Sigmoid colon (tissue), 7 donors: ENCODE results near the gene CR2. TPM values are rescaled to one million over a fixed set of nuclear protein-coding genes. Genes with fewer than 3 reads are reported as not detected.
"Not testable (repeated sequence)": the region's sequence is repeated elsewhere in the genome, so short reads cannot be mapped to it uniquely, and the experiment has no call there.

Experiments
- DNase-seq: peaks from one replicate; pipeline ENCODE4 v3.0.0-alpha.2; 2019
- H3K27ac ChIP-seq, 4 donors: fragments of 200-600 bp; sonication (generic); one replicate each; pipeline ENCODE4 v1.5.1; 2016 to 2019; ENCODE audit warnings: mild to moderate bottlenecking in 1 of 4
- H3K27me3 ChIP-seq, 3 donors: fragments of 200-600 bp; sonication (generic); one replicate each; pipeline ENCODE4 v1.5.1; 2019; ENCODE audit warnings: mild to moderate bottlenecking in 1 of 3
- H3K36me3 ChIP-seq, 4 donors: fragments of 200-600 bp; sonication (generic); one replicate each; pipeline ENCODE4 v1.5.1; 2016 to 2019
- H3K4me1 ChIP-seq, 4 donors: fragments of 200-600 bp; sonication (generic); one replicate each; pipeline ENCODE4 v1.5.1; 2017 to 2019
- H3K4me3 ChIP-seq, 4 donors: fragments of 200-600 bp; sonication (generic); one replicate each; pipeline ENCODE4 v1.5.1; 2017 to 2019; ENCODE audit warnings: mild to moderate bottlenecking in 2 of 4, moderate library complexity in 1 of 4
- H3K9me3 ChIP-seq, 4 donors: fragments of 200-600 bp in 3 of 4; sonication (generic) in 3 of 4; one replicate each; pipeline versions ENCODE4 v1.5.1 to v1.6.1; 2013 to 2019
- EP300 ChIP-seq, 4 donors: sonication (generic); formaldehyde crosslinking; IDR thresholded peaks; one replicate each; pipeline ENCODE4 v1.6.1; 2017; ENCODE audit warnings: antibody characterized with exemption in 4 of 4
- POLR2A ChIP-seq, 2 donors: fragments of 450-650 bp; IDR thresholded peaks; one replicate each; pipeline ENCODE4 v1.6.1; 2016; ENCODE audit warnings: antibody characterized with exemption in 2 of 2, mild to moderate bottlenecking in 2 of 2, moderate library complexity in 2 of 2
- POLR2AphosphoS5 ChIP-seq, 4 donors: sonication (generic); formaldehyde crosslinking; IDR thresholded peaks; one replicate each; pipeline ENCODE4 v1.6.1; 2017; ENCODE audit warnings: antibody characterized with exemption in 4 of 4
- WGBS, 2 donors: extraction: QIAGEN DNeasy Blood & Tissue Kit; methylation state at CpG; one replicate each; pipeline ENCODE4 v1.1.7; 2013; 5-methylcytosine and 5-hydroxymethylcytosine counted together
- intact Hi-C: fragments of 100-400 bp; cut with DNase I; formaldehyde crosslinking; loops from one replicate; pipeline ENCODE4 v1.15.1; 2023
- polyA plus RNA-seq, 3 donors: library from polyadenylated mRNA; stranded (reverse); fragments of 200-250 nt; gene quantifications; one replicate each; pipeline ENCODE4 v1.2.3, GENCODE V29; 2013
- total RNA-seq, 4 donors: library from RNA; depleted of rRNA; stranded (reverse); fragments of >200 nt; gene quantifications; one replicate each; pipeline ENCODE4 v1.1.0, GENCODE V29; 2016
- TF ChIP-seq, protein P1 (sequence below), 4 experiments: fragments of 450-650 bp in 3 of 4; fragments of 200-600 bp in 1 of 4; IDR thresholded peaks; one replicate each; pipeline ENCODE4 v1.5.1; 2016 to 2019; ENCODE audit warnings: antibody characterized with exemption in 4 of 4, mild to moderate bottlenecking in 3 of 4, moderate library complexity in 2 of 4
- donor health status: healthy with polysubstance abuse.
- donor health status: Bipolar disorder and iron deficiency.
- donor health status: healthy.

CR2 gene
- total and polyA plus RNA-seq, 7 donors: 0.23 to 50.7 (median 0.60) TPM; not detected in 4

DNA sequence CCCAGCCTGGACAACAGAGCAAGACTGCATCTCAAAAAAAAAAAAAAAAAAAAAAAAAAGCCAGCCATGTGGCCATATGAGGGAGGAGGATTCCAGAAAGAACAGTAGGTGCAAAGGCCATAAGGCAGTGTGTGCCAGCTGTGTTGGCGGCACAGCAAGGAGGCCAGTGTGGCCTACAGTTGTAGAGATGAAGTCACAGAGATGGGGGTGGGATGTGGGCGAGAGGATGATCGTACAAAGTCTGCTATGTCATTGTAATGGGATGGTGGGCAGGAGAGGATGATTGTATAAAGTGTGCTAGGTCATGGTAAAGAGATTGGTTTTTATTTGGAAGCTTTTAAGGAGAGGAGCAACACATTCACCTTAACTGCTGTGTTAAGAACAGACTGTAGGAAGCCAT lies 32.1 kb downstream of the CR2 start:
- Histone ChIP-seq H3K27ac (no peak overlapping the region), H3K4me3 (no peak overlapping the region), H3K36me3 (no peaks in the 10 kb centered on the region), H3K27me3 (no peaks in the 10 kb centered on the region), H3K9me3 (no peaks in the 10 kb centered on the region), H3K4me1 (no peaks in the 10 kb centered on the region)
- 93% methylated on average over 3 of the region's 3 CpGs for WGBS, 2 donors
- no peak for DNase-seq
- TF ChIP-seq, protein P1, sequence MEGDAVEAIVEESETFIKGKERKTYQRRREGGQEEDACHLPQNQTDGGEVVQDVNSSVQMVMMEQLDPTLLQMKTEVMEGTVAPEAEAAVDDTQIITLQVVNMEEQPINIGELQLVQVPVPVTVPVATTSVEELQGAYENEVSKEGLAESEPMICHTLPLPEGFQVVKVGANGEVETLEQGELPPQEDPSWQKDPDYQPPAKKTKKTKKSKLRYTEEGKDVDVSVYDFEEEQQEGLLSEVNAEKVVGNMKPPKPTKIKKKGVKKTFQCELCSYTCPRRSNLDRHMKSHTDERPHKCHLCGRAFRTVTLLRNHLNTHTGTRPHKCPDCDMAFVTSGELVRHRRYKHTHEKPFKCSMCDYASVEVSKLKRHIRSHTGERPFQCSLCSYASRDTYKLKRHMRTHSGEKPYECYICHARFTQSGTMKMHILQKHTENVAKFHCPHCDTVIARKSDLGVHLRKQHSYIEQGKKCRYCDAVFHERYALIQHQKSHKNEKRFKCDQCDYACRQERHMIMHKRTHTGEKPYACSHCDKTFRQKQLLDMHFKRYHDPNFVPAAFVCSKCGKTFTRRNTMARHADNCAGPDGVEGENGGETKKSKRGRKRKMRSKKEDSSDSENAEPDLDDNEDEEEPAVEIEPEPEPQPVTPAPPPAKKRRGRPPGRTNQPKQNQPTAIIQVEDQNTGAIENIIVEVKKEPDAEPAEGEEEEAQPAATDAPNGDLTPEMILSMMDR (IDR thresholded peaks at IDR 0.05): no peak
- no peak for TF ChIP-seq EP300 (IDR thresholded peaks at IDR 0.05)
- no peak for TF ChIP-seq POLR2AphosphoS5 (IDR thresholded peaks at IDR 0.05)
- intact Hi-C loops: no loop called here

DNA sequence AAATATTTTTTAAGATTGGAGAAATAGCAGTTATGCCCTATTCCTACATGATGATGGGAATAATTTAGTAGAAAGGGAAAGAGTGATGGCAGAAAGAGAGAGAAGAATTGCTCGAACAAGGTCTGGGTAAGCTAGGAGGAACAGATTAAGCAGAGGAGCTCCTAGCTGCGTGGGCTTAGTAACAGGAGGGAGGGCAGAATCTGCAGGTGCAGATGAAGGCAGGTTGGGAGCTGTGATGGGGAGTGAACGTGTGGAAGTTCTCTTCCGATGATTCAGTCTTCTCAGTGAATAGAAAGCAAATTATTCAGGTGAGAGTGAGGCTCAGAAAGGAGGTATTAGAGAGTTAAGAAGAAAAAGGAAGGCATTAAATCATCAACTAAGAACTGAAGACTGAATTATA lies 33.5 kb downstream of the CR2 start:
- peaks cover 0 to 8% (median 0%) of the 10 kb centered on the region in 3 donors for H3K27me3 ChIP-seq

DNA sequence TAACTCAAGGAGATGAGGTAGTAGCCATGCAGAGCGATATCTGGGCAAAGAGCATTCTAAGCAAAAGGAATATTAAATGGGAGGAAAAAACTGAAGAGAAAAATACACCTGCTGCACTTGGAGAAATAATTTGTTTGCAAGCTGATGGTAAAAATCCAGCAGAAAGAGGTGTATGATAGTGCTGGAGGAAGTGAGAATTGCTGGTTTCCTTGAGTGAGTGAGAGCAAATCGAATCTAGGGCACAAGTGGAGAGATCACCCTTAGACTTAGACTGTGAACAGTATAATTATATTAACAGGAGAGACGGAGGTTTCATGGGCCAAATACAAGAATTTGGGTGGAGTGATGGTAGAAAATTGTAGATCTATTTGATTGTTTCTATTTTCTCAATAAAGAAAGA lies 39.1 kb downstream of the CR2 start:
- H3K27me3 ChIP-seq: peaks cover 0 to 61% (median 26%) of the 10 kb centered on the region in 3 donors

More for the DNA sequence above, 33.5 kb downstream of the CR2 start:
- intact Hi-C loops: no loop called here
- H3K9me3 ChIP-seq: no peaks in the 10 kb centered on the region
- no peak for DNase-seq
- TF ChIP-seq EP300 (IDR thresholded peaks at IDR 0.05) (no peak), POLR2A (IDR thresholded peaks at IDR 0.05) (no peak), POLR2AphosphoS5 (IDR thresholded peaks at IDR 0.05) (no peak)
- TF ChIP-seq, protein P1 (IDR thresholded peaks at IDR 0.05): no peak
- WGBS, 2 donors: 86 to 89% methylated on average over 4 of the region's 4 CpGs
- H3K36me3 ChIP-seq: no peaks in the 10 kb centered on the region
- no peaks in the 10 kb centered on the region for H3K4me1 ChIP-seq
- no peak overlapping the region for H3K27ac ChIP-seq
- no peak overlapping the region for H3K4me3 ChIP-seq

DNA sequence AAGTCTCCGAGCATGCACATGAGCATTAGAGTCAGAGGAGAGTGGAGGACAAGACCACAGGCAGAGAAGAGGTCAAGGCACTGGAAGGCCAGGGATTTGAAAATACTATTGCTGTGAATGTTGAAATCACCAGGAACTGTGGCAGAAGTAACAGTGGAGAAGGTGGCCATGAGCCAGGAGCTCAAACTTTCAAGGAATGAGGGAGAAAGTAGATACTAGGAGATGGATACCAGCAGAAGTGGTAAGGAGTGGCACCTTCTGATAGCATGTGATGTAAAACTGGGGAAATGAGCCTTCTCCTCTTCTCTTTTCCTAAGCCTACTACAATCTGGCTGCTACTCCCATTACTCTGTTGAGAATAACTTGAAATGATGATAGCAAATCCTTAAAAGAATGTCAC lies 40.0 kb downstream of the CR2 start:
- no peak for DNase-seq
- H3K4me3 ChIP-seq: no peak overlapping the region
- H3K4me1 ChIP-seq: peaks cover 0 to 10% (median 6%) of the 10 kb centered on the region in 4 donors
- H3K27me3 ChIP-seq: peaks cover 0 to 65% (median 26%) of the 10 kb centered on the region in 3 donors
- 87 to 92% methylated on average over 1 of the region's 1 CpG for WGBS, 2 donors
- H3K9me3 ChIP-seq: no peaks in the 10 kb centered on the region
- TF ChIP-seq EP300 (IDR thresholded peaks at IDR 0.05): no peak
- no peak for TF ChIP-seq POLR2AphosphoS5 (IDR thresholded peaks at IDR 0.05)
- TF ChIP-seq, protein P1 (IDR thresholded peaks at IDR 0.05): no peak
- no peak for TF ChIP-seq POLR2A (IDR thresholded peaks at IDR 0.05)
- no peaks in the 10 kb centered on the region for H3K36me3 ChIP-seq
- intact Hi-C loops: no loop called here
- no peak overlapping the region for H3K27ac ChIP-seq

More for the DNA sequence above, 39.1 kb downstream of the CR2 start:
- Histone ChIP-seq H3K4me3 (no peak overlapping the region), H3K4me1 (peaks cover 0 to 10% (median 6%) of the 10 kb centered on the region in 4 donors), H3K9me3 (no peaks in the 10 kb centered on the region), H3K27ac (no peak overlapping the region), H3K36me3 (no peaks in the 10 kb centered on the region)
- intact Hi-C loops: no loop called here
- TF ChIP-seq EP300 (IDR thresholded peaks at IDR 0.05) (no peak), POLR2AphosphoS5 (IDR thresholded peaks at IDR 0.05) (no peak), POLR2A (IDR thresholded peaks at IDR 0.05) (no peak)
- TF ChIP-seq, protein P1 (IDR thresholded peaks at IDR 0.05): no peak
- WGBS, 2 donors: 81 to 84% methylated on average over 3 of the region's 3 CpGs
- DNase-seq: no peak

DNA sequence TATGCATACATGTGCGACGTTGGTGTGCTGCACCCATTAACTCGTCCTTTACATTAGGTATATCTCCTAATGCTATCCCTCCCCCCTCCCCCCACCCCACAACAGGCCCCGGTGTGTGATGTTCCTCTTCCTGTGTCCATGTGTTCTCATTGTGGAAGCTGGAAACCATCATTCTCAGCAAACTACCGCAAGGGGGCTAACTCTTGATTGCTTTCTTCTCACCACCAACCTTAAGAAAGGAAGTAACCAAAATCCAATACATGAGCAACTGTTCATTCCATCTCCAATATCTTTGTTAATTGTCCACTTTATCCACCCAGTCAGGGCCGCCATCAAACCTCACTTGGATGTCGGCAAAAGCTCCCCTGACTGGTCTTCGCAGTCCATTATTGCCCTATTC lies 41.2 kb downstream of the CR2 start:
- DNase-seq, intact Hi-C loops, H3K36me3 ChIP-seq, H3K27ac ChIP-seq, H3K4me3 ChIP-seq, H3K9me3 ChIP-seq: not testable (repeated sequence)
- peaks cover 0 to 10% (median 6%) of the 10 kb centered on the region in 4 donors for H3K4me1 ChIP-seq
- WGBS, 2 donors: 83 to 88% methylated on average over 8 of the region's 8 CpGs
- peaks cover 0 to 75% (median 26%) of the 10 kb centered on the region in 3 donors for H3K27me3 ChIP-seq
